ENCODE results near the gene CABLES2.

DNA sequence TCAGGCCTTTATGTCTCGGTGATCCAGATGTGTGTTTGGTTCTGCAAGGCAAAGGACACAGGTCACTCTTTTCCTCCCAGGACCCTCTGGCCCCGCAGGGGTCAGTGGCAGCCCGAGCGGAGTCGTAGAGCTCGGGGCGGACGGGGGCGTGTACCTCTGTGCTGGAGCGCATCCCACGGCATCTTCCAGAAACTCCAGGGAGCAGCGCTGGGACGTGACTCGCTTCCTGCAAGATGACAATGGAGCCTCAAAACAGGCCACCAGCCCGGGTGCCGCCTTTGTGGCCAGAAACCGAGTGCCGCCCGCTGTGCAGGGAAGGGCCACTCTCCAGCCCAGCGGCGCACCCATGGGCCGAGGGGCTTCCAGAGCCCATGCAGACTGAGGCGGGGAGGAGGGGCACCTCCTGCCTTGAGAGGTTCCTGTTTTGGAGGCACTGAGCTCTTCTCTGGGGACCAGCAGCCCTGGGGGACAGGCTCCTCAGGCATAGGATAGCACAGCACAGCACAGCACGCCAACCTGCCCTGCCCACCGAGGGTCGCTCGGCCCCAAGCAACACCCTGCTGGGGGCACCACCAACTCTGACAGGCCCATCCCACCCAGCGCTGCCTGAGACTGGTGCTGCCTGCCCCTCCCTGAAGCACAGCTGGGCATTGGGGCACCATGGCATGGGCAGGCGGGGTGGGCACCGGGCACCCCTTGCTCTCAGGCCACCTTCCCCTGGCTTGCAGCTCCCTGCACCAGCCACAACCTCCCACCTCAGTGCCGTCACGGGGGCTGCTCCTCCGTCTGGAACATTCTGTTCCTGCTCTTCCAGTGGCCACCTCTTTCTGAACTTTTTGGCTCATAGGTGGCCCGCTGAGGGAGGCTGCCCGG lies 10.5 kb downstream of the CABLES2 start:
- TF ChIP-seq, protein P1, sequence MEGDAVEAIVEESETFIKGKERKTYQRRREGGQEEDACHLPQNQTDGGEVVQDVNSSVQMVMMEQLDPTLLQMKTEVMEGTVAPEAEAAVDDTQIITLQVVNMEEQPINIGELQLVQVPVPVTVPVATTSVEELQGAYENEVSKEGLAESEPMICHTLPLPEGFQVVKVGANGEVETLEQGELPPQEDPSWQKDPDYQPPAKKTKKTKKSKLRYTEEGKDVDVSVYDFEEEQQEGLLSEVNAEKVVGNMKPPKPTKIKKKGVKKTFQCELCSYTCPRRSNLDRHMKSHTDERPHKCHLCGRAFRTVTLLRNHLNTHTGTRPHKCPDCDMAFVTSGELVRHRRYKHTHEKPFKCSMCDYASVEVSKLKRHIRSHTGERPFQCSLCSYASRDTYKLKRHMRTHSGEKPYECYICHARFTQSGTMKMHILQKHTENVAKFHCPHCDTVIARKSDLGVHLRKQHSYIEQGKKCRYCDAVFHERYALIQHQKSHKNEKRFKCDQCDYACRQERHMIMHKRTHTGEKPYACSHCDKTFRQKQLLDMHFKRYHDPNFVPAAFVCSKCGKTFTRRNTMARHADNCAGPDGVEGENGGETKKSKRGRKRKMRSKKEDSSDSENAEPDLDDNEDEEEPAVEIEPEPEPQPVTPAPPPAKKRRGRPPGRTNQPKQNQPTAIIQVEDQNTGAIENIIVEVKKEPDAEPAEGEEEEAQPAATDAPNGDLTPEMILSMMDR (IDR thresholded peaks at IDR 0.05; ENCODE audit: extremely low read depth in 1 of 2, insufficient read depth in 1 of 2, low read depth in 1 of 2, low read length in 2 of 2), result no peak
- TF ChIP-seq POLR2A (IDR thresholded peaks at IDR 0.05; ENCODE audit: low read depth, low read length), result no peak
- no peak for TF ChIP-seq FOS (IDR thresholded peaks at IDR 0.05; ENCODE audit: borderline replicate concordance, insufficient read depth, low read length)
- no peak for TF ChIP-seq EZH2 (IDR thresholded peaks at IDR 0.05; ENCODE audit: borderline replicate concordance, low read depth, low read length, severe bottlenecking)
